ENCODE measurements around the gene OR51B4. TPM values are rescaled to one million over a fixed set of nuclear protein-coding genes. Genes with fewer than 3 reads are reported as not detected.

Gene OR51B4
- total RNA-seq (2016; rRNA removed; fragmentation: Illumina TruSeq; extraction: Trizol) (0.11 and 0.22 TPM in 2 replicates), polyA plus RNA-seq (2011; rRNA removed) (0.07 and 0.33 TPM in 2 replicates), polyA minus RNA-seq (2011; rRNA and poly(A)+ RNA removed; ENCODE audit: low replicate concordance) (0.88 and 5.6 TPM in 2 replicates), Bru-seq, nascent RNA (percentile 23 among the genes with signal in this experiment), BruChase-seq, experiment 1, labeled RNA remaining after a 6-hour chase (percentile 8 among the genes with signal in this experiment), BruChase-seq, experiment 2, labeled RNA remaining after a 2-hour chase (percentile 33 among the genes with signal in this experiment)
- not detected in 2 replicates for total RNA-seq (2016; cell fraction: cytosol; rRNA removed; fragmentation: Illumina TruSeq; extraction: Trizol; ENCODE audit: low read depth)
- total RNA-seq (2016; cell fraction: insoluble cytoplasmic fraction; rRNA removed; fragmentation: Illumina TruSeq; extraction: Trizol) = 0.13 TPM in 1 of 2 replicates, not detected in the other
- not detected in 2 replicates for total RNA-seq (2016; cell fraction: membrane; rRNA removed; fragmentation: Illumina TruSeq; extraction: Trizol)
- not detected in 2 replicates for total RNA-seq (2016; cell fraction: nucleus; rRNA removed; fragmentation: Illumina TruSeq; extraction: Trizol)
- polyA plus RNA-seq (2011; cell fraction: cytosol; rRNA removed) = 0.14 and 0.15 TPM in 2 replicates
- polyA plus RNA-seq (2011; cell fraction: nucleus; rRNA removed) = 0.26 and 0.45 TPM in 2 replicates
- polyA plus RNA-seq (2012) = 0.16 TPM in 1 of 2 replicates, not detected in the other
- 0.15 TPM in 1 of 2 replicates, not detected in the other for polyA plus RNA-seq (2016; cell fraction: cytosol; fragmentation: Illumina TruSeq; extraction: Trizol; ENCODE audit: low read depth)
- not detected in 2 replicates for polyA plus RNA-seq (2016; cell fraction: insoluble cytoplasmic fraction; fragmentation: Illumina TruSeq; extraction: Trizol; ENCODE audit: low read depth)
- polyA plus RNA-seq (2016; cell fraction: membrane; fragmentation: Illumina TruSeq; extraction: Trizol; ENCODE audit: low read depth) = not detected in 2 replicates
- polyA plus RNA-seq (2016; cell fraction: nucleus; fragmentation: Illumina TruSeq; extraction: Trizol; ENCODE audit: insufficient read depth, low read depth) = not detected in 2 replicates
- polyA minus RNA-seq (2011; cell fraction: cytosol; rRNA and poly(A)+ RNA removed) = not detected in 2 replicates
- 0.50 and 0.64 TPM in 2 replicates for polyA minus RNA-seq (2011; cell fraction: nucleus; rRNA and poly(A)+ RNA removed)
- long read RNA-seq, experiment 1 = 0 reads
- long read RNA-seq, experiment 2 = 0 reads

DNA sequence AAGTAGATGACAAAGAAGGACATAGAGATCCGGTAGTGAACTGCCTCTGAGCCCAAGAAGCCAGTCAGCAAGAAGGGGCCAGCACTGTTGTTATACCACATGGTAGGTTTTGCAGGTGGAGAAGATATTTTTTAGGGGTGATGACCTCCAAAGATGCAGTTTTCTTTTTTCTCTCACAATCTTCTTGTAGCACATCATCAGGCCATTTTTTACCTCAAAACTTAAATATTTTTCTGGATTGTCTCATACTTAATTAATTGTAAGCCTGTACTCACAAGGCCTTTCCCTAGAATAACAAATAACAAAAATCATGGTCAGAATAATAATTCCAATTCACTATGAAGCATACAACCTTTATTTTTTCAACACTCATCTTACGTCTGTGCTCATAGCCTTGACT, at the start of gene OR51B4:
Gene OR51B4, minus strand, starts transcription at position 101 of the 400 bp plus-strand sequence. Its CDS starts 0 bp downstream, at position 101.
- no peak for TF ChIP-seq E2F1 (CRISPR knock-in tag; IDR thresholded peaks at IDR 0.05)
- FAIRE-seq (no peak), ATAC-seq (no peak), DNase-seq (ENCODE audit: low spot score) (no peak)
- Histone ChIP-seq H3K36me3 (replicated peaks in 1 of 2; ENCODE audit: control insufficient read depth in 1 of 2, insufficient read depth in 2 of 2, low read length in 2 of 2) (no peaks in the 10 kb centered on the region), H2AFZ (ENCODE audit: low read length) (no peak within 1 kb of the TSS), H3K27ac (ENCODE audit: extremely low read length, insufficient read depth, low read length) (no peak within 1 kb of the TSS), H3K9me3 (ENCODE audit: low read length) (no peaks in the 10 kb centered on the region), H3K4me1 (ENCODE audit: insufficient read depth, low read length) (no peaks in the 10 kb centered on the region), H3K79me2 (ENCODE audit: insufficient read depth, low read length) (no peaks in the 10 kb centered on the region), H3K4me2 (ENCODE audit: low read depth, low read length) (no peak within 1 kb of the TSS), H4K20me1 (ENCODE audit: insufficient read depth, low read length) (no peaks in the 10 kb centered on the region), H3K9ac (ENCODE audit: insufficient read depth, low read depth, low read length) (no peak within 1 kb of the TSS), H3K27me3 (ENCODE audit: control insufficient read depth in 1 of 2, insufficient read depth in 2 of 2, low read length in 2 of 2) (no peaks in the 10 kb centered on the region), H3K4me3 (replicated peaks in 1 of 3; ENCODE audit: insufficient read depth in 1 of 3, low read depth in 2 of 3, low read length in 3 of 3) (no peak within 1 kb of the TSS)
- BruUV-seq (replicated peaks) = no TSS peak
- intact Hi-C loops (cut with micrococcal nuclease; ENCODE audit: unreplicated experiment) (no loop called here), in situ Hi-C loops (cut with HindIII; ENCODE audit: extremely low pct_ligation_motif_present, low pct_unique_long_range_greater_than_20kb) (no loop called here)
- 17% methylated on average over 2 of the region's 2 CpGs for WGBS (ENCODE audit: low lambda C conversion rate)
- ChIA-PET POLR2A (no interaction called here), CTCF (ENCODE audit: low intra/inter-chr PET ratio, low total read pairs) (no interaction called here)

- in situ Hi-C loops (cut with HindIII; ENCODE audit: extremely low pct_ligation_motif_present, low pct_unique_long_range_greater_than_20kb) (no loop called here), intact Hi-C loops (cut with micrococcal nuclease; ENCODE audit: unreplicated experiment) (no loop called here)
- no peak within 1 kb of the TSS for H3K9ac ChIP-seq (ENCODE audit: insufficient read depth, low read depth, low read length)
- no peak within 1 kb of the TSS for H3K27ac ChIP-seq (ENCODE audit: extremely low read length, insufficient read depth, low read length)
- H3K27me3 ChIP-seq (ENCODE audit: control insufficient read depth in 1 of 2, insufficient read depth in 2 of 2, low read length in 2 of 2) = 0 out of 5 replicates have a peak, but pooled peaks cover 0 to 6% of the 10 kb centered on the region in 2 experiments
- DNase-seq (ENCODE audit: low spot score) (no peak), ATAC-seq (no peak), FAIRE-seq (no peak)
- no peaks in the 10 kb centered on the region for H3K4me1 ChIP-seq (ENCODE audit: insufficient read depth, low read length)
- H3K9me3 ChIP-seq (ENCODE audit: low read length) = no peaks in the 10 kb centered on the region
- ChIA-PET CTCF (ENCODE audit: low intra/inter-chr PET ratio, low total read pairs) (no interaction called here), POLR2A (no interaction called here)
- no peaks in the 10 kb centered on the region for H4K20me1 ChIP-seq (ENCODE audit: insufficient read depth, low read length)
- 0% methylated on average over 1 of the region's 1 CpG for WGBS (ENCODE audit: low lambda C conversion rate)
- no peaks in the 10 kb centered on the region for H3K79me2 ChIP-seq (ENCODE audit: insufficient read depth, low read length)
- H2AFZ ChIP-seq (ENCODE audit: low read length) = no peak within 1 kb of the TSS
- no peaks in the 10 kb centered on the region for H3K36me3 ChIP-seq (replicated peaks in 1 of 2; ENCODE audit: control insufficient read depth in 1 of 2, insufficient read depth in 2 of 2, low read length in 2 of 2)
- no peak within 1 kb of the TSS for H3K4me2 ChIP-seq (ENCODE audit: low read depth, low read length)
- no peak within 1 kb of the TSS for H3K4me3 ChIP-seq (replicated peaks in 1 of 3; ENCODE audit: insufficient read depth in 1 of 3, low read depth in 2 of 3, low read length in 3 of 3)
- BruUV-seq (replicated peaks) = no TSS peak
- TF ChIP-seq, protein P1, sequence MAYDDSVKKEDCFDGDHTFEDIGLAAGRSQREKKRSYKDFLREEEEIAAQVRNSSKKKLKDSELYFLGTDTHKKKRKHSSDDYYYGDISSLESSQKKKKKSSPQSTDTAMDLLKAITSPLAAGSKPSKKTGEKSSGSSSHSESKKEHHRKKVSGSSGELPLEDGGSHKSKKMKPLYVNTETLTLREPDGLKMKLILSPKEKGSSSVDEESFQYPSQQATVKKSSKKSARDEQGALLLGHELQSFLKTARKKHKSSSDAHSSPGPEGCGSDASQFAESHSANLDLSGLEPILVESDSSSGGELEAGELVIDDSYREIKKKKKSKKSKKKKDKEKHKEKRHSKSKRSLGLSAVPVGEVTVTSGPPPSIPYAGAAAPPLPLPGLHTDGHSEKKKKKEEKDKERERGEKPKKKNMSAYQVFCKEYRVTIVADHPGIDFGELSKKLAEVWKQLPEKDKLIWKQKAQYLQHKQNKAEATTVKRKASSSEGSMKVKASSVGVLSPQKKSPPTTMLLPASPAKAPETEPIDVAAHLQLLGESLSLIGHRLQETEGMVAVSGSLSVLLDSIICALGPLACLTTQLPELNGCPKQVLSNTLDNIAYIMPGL (CRISPR knock-in tag; IDR thresholded peaks at IDR 0.05; ENCODE audit: borderline replicate concordance in 1 of 2, low read depth in 1 of 2) = no peak
- TF ChIP-seq PITX1 (CRISPR knock-in tag; IDR thresholded peaks at IDR 0.05) (no peak), ZNF546 (CRISPR knock-in tag; conservative IDR thresholded peaks at IDR 0.05) (no peak), NFKBIZ (CRISPR knock-in tag; IDR thresholded peaks at IDR 0.05) (no peak), HOXD1 (CRISPR knock-in tag; IDR thresholded peaks at IDR 0.05) (no peak)
- TF ChIP-seq, protein P2, sequence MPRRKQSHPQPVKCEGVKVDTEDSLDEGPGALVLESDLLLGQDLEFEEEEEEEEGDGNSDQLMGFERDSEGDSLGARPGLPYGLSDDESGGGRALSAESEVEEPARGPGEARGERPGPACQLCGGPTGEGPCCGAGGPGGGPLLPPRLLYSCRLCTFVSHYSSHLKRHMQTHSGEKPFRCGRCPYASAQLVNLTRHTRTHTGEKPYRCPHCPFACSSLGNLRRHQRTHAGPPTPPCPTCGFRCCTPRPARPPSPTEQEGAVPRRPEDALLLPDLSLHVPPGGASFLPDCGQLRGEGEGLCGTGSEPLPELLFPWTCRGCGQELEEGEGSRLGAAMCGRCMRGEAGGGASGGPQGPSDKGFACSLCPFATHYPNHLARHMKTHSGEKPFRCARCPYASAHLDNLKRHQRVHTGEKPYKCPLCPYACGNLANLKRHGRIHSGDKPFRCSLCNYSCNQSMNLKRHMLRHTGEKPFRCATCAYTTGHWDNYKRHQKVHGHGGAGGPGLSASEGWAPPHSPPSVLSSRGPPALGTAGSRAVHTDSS (CRISPR knock-in tag; conservative IDR thresholded peaks at IDR 0.05) = no peak
Measured at GRCh38 chr11:5351208-5351607, 49.5 kb upstream of the OR51B4 start, which contains the start of gene OR51B6. Gene OR51B6, plus strand, starts transcription at chr11:5351508. Its CDS starts 0 bp downstream, at chr11:5351508.

Data from HepG2 (cell line).